ENCODE measurements around the gene GNB1L.

The GNB1L gene

GRCh38 chr22:19775496-19776325 is 79.0 kb downstream of the GNB1L start:
- TF ChIP-seq POLR2A (IDR thresholded peaks at IDR 0.05; ENCODE audit: low read depth, low read length), result no peak
- no peak for FAIRE-seq
- DNase-seq (ENCODE audit: insufficient read length, low spot score), result no peak

DNA sequence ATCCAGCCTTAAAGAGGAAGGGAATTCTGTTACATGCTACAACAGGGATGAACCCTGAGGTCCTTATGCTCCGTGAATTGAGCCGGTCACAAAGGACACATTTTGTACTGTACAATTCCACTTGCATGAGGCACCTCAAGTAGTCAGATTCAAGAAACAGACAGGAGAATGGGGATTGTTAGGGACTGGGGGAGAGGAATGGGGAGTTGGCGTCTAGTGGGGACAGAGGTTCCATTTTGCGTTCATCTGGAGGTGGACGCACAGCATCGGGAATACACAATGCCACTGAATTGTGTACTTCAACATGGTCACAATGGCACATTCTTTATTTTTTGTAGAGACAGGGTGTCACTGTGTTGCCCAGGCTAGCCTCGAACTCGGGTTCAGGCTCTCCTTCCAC is 80.0 kb downstream of the GNB1L start:
- no peak for FAIRE-seq
- no peak for TF ChIP-seq POLR2A (IDR thresholded peaks at IDR 0.05; ENCODE audit: low read depth, low read length)
- no peak for DNase-seq (ENCODE audit: insufficient read length, low spot score)

GRCh38 chr22:19773470-19774040 is 81.1 kb downstream of the GNB1L start:
- FAIRE-seq, result no peak
- no peak for TF ChIP-seq POLR2A (IDR thresholded peaks at IDR 0.05; ENCODE audit: low read depth, low read length)
- no peak for DNase-seq (ENCODE audit: insufficient read length, low spot score)

DNA sequence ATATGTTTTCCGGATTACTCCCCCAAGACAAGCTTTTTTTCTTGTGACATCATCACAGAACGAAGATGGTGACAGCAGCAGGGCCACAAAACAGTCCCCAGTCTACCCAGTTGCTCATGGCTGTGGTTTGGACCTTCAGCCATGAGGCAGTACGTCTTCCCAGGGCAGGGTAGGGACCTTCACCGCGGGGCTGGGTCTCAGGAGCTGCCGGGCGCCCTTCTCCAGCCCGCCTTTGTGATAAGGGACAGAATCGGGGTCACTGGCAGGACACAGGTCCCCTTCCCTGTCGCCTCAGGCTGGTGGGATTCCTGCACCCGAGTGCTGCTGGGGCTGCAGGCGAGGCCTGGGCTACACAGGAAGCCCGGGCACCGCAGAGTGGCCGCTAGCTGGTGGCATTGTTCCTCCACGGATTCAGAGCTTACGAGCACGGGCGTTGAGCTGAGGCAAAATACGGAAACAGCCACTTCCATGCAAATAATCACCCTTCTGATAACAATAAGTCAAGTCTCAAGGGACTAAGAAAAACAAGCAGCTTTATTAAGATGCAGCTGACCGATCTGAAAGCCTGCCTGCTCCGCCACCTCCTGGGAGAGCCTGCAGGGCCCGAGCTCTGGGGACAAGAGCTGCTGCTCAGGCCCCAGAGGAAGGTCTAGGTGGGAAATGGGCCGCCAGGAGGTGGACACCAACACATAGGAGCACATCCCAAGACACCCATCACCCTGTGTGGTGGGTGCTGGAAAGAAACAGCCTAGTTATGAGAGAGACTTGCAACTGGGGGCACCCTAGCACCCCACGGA is 81.8 kb downstream of the GNB1L start:
- FAIRE-seq (no peak), DNase-seq (ENCODE audit: insufficient read length, low spot score) (no peak)
- TF ChIP-seq POLR2A (IDR thresholded peaks at IDR 0.05; ENCODE audit: low read depth, low read length), result no peak

- DNase-seq (ENCODE audit: insufficient read length, low spot score), result no peak
- FAIRE-seq, result no peak
- no peak for TF ChIP-seq POLR2A (IDR thresholded peaks at IDR 0.05; ENCODE audit: low read depth, low read length)
Observed at GRCh38 chr22:19772422-19772672, 82.3 kb downstream of the GNB1L start.

- no peak for TF ChIP-seq POLR2A (IDR thresholded peaks at IDR 0.05; ENCODE audit: low read depth, low read length)
- DNase-seq (ENCODE audit: insufficient read length, low spot score) (no peak), FAIRE-seq (no peak)
Observed at GRCh38 chr22:19770349-19771220, 84.1 kb downstream of the GNB1L start.

DNA sequence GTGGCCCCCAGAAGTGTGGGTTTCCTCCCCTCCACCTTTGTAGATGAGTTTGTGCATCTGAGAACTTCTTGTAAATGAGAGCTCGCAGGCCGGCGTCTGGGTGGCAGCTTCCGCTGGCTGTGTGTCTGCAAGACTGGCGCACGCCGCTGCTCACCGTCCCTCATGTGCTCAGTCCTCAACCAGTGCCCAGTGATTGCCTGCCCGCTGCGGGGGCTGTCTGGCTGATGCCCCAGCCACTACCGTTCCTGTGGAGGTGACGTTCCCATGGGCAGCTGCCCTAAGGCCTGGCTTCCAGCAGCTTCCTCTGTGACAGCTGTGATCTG is 85.3 kb downstream of the GNB1L start:
- TF ChIP-seq POLR2A (IDR thresholded peaks at IDR 0.05; ENCODE audit: low read depth, low read length), result no peak
- no peak for DNase-seq (ENCODE audit: insufficient read length, low spot score)
- no peak for FAIRE-seq

DNA sequence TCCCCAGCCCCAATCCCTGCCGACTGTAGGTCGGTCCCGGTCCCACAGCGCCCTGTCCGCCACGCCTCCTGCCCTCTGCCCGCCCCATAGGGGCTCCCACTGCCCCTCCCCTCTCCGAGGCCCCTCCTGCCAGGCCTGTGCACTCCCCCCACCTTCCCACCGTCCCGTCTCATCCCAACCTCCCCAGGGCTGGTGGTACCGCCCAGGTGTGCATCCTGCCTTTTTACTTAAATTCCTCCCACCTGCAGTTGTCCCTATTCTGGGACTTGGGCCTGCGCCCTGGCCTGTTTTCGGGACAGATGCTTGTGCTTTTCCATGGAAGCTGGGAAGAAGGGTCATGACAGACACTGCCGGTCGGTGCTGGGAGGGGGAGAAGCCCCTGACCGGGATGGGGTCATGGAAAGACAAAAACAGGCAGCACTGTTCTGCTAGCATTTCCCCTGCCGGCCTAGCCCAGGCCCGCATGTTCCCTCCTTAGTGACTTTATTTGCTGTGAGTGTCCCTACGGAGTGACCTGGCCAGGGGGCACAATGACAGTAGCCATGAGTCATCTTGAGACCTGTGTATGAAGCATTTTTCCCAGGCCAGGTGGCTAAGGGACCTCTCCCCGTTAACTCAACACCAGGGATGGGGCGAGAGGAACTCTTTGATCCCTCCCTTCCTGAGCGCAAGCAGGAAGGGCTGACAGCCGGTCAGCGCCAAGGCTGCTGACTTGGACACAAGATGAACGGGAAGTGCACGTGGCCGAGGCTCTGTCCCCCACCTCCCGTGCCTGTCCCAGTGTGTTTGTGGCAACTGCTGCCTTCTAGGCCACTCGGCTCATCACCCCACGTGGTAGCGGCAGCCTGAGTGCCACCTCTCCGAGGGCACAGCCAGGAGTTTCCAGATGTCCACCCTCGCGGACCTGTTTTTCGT is 87.0 kb downstream of the GNB1L start:
- no peak for DNase-seq (ENCODE audit: insufficient read length, low spot score)
- TF ChIP-seq POLR2A (IDR thresholded peaks at IDR 0.05; ENCODE audit: low read depth, low read length), result no peak
- no peak for FAIRE-seq

GRCh38 chr22:19766511-19767426 is 87.9 kb downstream of the GNB1L start:
- FAIRE-seq, result no peak
- DNase-seq (ENCODE audit: insufficient read length, low spot score), result no peak
- TF ChIP-seq POLR2A (IDR thresholded peaks at IDR 0.05; ENCODE audit: low read depth, low read length), result no peak

DNA sequence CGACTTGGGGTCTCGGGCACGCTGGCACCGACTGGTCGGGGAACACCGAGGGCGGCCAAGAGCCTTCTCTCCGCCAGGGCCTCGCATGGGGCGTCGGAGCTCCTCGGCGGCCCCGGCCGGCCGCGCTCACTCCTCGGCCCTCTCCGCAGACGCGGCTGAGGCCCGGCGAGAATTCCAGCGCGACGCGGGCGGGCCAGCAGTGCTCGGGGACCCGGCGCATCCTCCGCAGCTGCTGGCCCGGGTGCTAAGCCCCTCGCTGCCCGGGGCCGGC is 88.5 kb downstream of the GNB1L start:
- no peak for FAIRE-seq
- DNase-seq (ENCODE audit: insufficient read length, low spot score), result no peak
- no peak for TF ChIP-seq POLR2A (IDR thresholded peaks at IDR 0.05; ENCODE audit: low read depth, low read length)

GRCh38 chr22:19765477-19766239 is 89.0 kb downstream of the GNB1L start:
- DNase-seq (ENCODE audit: insufficient read length, low spot score) (no peak), FAIRE-seq (no peak)
- TF ChIP-seq POLR2A (IDR thresholded peaks at IDR 0.05; ENCODE audit: low read depth, low read length), result no peak
